22Rv1 (cell line): Measurements from ENCODE around the gene THEM5.
"Not testable (repeated sequence)": the region's sequence is repeated elsewhere in the genome, so short reads cannot be mapped to it uniquely, and the experiment has no call there.

Source experiments
- H3K27ac ChIP-seq: fragments of 450-650 bp; 2 replicates; pipeline ENCODE4 v1.5.1; 2017
- CTCF ChIP-seq: fragments of 450-650 bp; IDR thresholded peaks from 2 replicates; pipeline ENCODE4 v1.5.1; 2017; ENCODE audit warnings: mild to moderate bottlenecking
- ZFX ChIP-seq: fragments of 450-650 bp; IDR thresholded peaks from 2 replicates; pipeline ENCODE4 v1.6.1; 2017; ENCODE audit warnings: antibody characterized with exemption, borderline replicate concordance

THEM5 gene

GRCh38 chr1:151875419-151876097, 22.0 kb upstream of the THEM5 start:
- H3K27ac ChIP-seq: no peak overlapping the region
- TF ChIP-seq CTCF: no peak
- TF ChIP-seq ZFX: no peak

- not testable (repeated sequence) for H3K27ac ChIP-seq
These were observed 19.3 kb upstream of the THEM5 start for GRCh38 chr1:151872776-151873175.

- H3K27ac ChIP-seq: no peak overlapping the region
- no peak for TF ChIP-seq CTCF
- no peak for TF ChIP-seq ZFX
These were observed 17.9 kb upstream of the THEM5 start for GRCh38 chr1:151871284-151872030.

GRCh38 chr1:151868486-151868885, 15.0 kb upstream of the THEM5 start:
- no peak overlapping the region for H3K27ac ChIP-seq
- no peak for TF ChIP-seq CTCF
- TF ChIP-seq ZFX: no peak

GRCh38 chr1:151867765-151868411, 14.4 kb upstream of the THEM5 start:
- TF ChIP-seq ZFX (no peak), CTCF (no peak)
- H3K27ac ChIP-seq: no peak overlapping the region

- TF ChIP-seq ZFX (no peak), CTCF (no peak)
- no peak overlapping the region for H3K27ac ChIP-seq
These were observed 13.8 kb upstream of the THEM5 start for GRCh38 chr1:151867321-151867720.

GRCh38 chr1:151864411-151864810, 10.9 kb upstream of the THEM5 start:
- no peak overlapping the region for H3K27ac ChIP-seq
- TF ChIP-seq ZFX (no peak), CTCF (no peak)
